Measurements from ENCODE around the gene VPS26A.
"Not testable (repeated sequence)": the region's sequence is repeated elsewhere in the genome, so short reads cannot be mapped to it uniquely, and the experiment has no call there.

VPS26A gene

GRCh38 chr10:69104994-69105790 lies 18.8 kb upstream of the VPS26A start:
- no peak for DNase-seq

GRCh38 chr10:69107176-69107490 lies 16.8 kb upstream of the VPS26A start:
- DNase-seq, result no peak

GRCh38 chr10:69107699-69108098 lies 16.3 kb upstream of the VPS26A start:
- no peak for DNase-seq

GRCh38 chr10:69119896-69120295 lies 4.1 kb upstream of the VPS26A start:
- DNase-seq, result no peak

- peak; percentile 23 for DNase-seq
Measured at GRCh38 chr10:69123306-69123746, 652 bp upstream of the VPS26A start.

GRCh38 chr10:69124563-69125268 lies 738 bp downstream of the VPS26A start:
- DNase-seq, result no peak

- DNase-seq, result no peak
Measured at GRCh38 chr10:69125554-69125953, 1.6 kb downstream of the VPS26A start.

GRCh38 chr10:69130251-69130650 lies 6.3 kb downstream of the VPS26A start:
- no peak for DNase-seq

- no peak for DNase-seq
Measured at GRCh38 chr10:69139961-69140360, 16.0 kb downstream of the VPS26A start.

- DNase-seq, result no peak
Measured at GRCh38 chr10:69141304-69141703, 17.3 kb downstream of the VPS26A start.

GRCh38 chr10:69142074-69142473 lies 18.1 kb downstream of the VPS26A start:
- DNase-seq, result not testable (repeated sequence)

GRCh38 chr10:69142983-69143382 lies 19.0 kb downstream of the VPS26A start:
- DNase-seq, result no peak

- no peak for DNase-seq
Measured at GRCh38 chr10:69145329-69145728, 21.4 kb downstream of the VPS26A start.

GRCh38 chr10:69145864-69146263 lies 21.9 kb downstream of the VPS26A start:
- DNase-seq, result no peak

- no peak for DNase-seq
Measured at GRCh38 chr10:69146759-69147158, 22.8 kb downstream of the VPS26A start.

- no peak for DNase-seq
Measured at GRCh38 chr10:69151984-69152383, 28.0 kb downstream of the VPS26A start.

- no peak for DNase-seq
Measured at GRCh38 chr10:69153227-69153626, 29.2 kb downstream of the VPS26A start.

GRCh38 chr10:69160809-69161241 lies 36.8 kb downstream of the VPS26A start:
- no peak for DNase-seq

GRCh38 chr10:69168493-69168892 lies 44.5 kb downstream of the VPS26A start:
- no peak for DNase-seq

GRCh38 chr10:69172241-69172982 lies 48.4 kb downstream of the VPS26A start:
- DNase-seq, result no peak

- not testable (repeated sequence) for DNase-seq
Measured at GRCh38 chr10:69175326-69175725, 51.3 kb downstream of the VPS26A start.

GRCh38 chr10:69176823-69177222 lies 52.8 kb downstream of the VPS26A start:
- no peak for DNase-seq

- no peak for DNase-seq
Measured at GRCh38 chr10:69179089-69179742, 55.2 kb downstream of the VPS26A start.
